Fibroblast of lung (primary cell): ENCODE results near the gene FPGS. TPM values are rescaled to one million over a fixed set of nuclear protein-coding genes. Genes with fewer than 3 reads are reported as not detected.
A peak's percentile ranks its signal among the peaks of the same experiment; 100 is the strongest.

Experiments
- DNase-seq, 2 donors: peaks; one replicate each; pipeline versions ENCODE4 v3.0.0 to v3.0.0-alpha.2; 2010; ENCODE audit warnings: low read depth in 2 of 2
- H2AFZ ChIP-seq: 2 replicates; pipeline ENCODE4 v1.5.1; 2012; ENCODE audit warnings: low read length, control low read depth, inconsistent platforms
- H3K27ac ChIP-seq: 2 replicates; pipeline ENCODE4 v1.5.1; 2011; ENCODE audit warnings: low read length, control low read depth; ENCODE audit not compliant: insufficient read depth
- H3K27me3 ChIP-seq: 2 replicates; pipeline ENCODE4 v1.5.1; 2011; ENCODE audit warnings: mild to moderate bottlenecking, low read length; ENCODE audit not compliant: control insufficient read depth, insufficient read depth
- H3K36me3 ChIP-seq: 2 replicates; pipeline ENCODE4 v1.5.1; 2011; ENCODE audit warnings: low read length; ENCODE audit not compliant: control insufficient read depth, insufficient read depth
- H3K4me1 ChIP-seq: 2 replicates; pipeline ENCODE4 v1.5.1; 2011; ENCODE audit warnings: low read length; ENCODE audit not compliant: control insufficient read depth, insufficient read depth; ENCODE audit errors: extremely low read depth
- H3K4me2 ChIP-seq: 2 replicates; pipeline ENCODE4 v1.5.1; 2011; ENCODE audit warnings: low read length, control low read depth; ENCODE audit not compliant: insufficient read depth; ENCODE audit errors: extremely low read depth
- H3K4me3 ChIP-seq, 4 experiments: fragments of 200-600 bp in 1 of 4; sonication (generic) in 1 of 4; replicated peaks in 1 of 4; 2 replicates each; pipeline ENCODE4 v1.5.1; 2011 to 2016; ENCODE audit warnings: low read length in 4 of 4, low read depth in 3 of 4, mild to moderate bottlenecking in 3 of 4, control low read depth in 2 of 4, inconsistent platforms in 1 of 4, mixed read lengths in 1 of 4; ENCODE audit not compliant: insufficient read depth in 1 of 4; ENCODE audit errors: control extremely low read depth in 1 of 4
- H3K79me2 ChIP-seq: 2 replicates; pipeline ENCODE4 v1.5.1; 2012; ENCODE audit warnings: mild to moderate bottlenecking, low read length, inconsistent platforms; ENCODE audit not compliant: control insufficient read depth, insufficient read depth
- H3K9ac ChIP-seq: 2 replicates; pipeline ENCODE4 v1.5.1; 2011; ENCODE audit warnings: mild to moderate bottlenecking, low read length, control low read depth; ENCODE audit not compliant: insufficient read depth
- H3K9me3 ChIP-seq: 2 replicates; pipeline ENCODE4 v1.5.1; 2012; ENCODE audit warnings: low read depth, low read length; ENCODE audit not compliant: control insufficient read depth, insufficient read depth
- H4K20me1 ChIP-seq: 2 replicates; pipeline ENCODE4 v1.5.1; 2011; ENCODE audit warnings: low read length; ENCODE audit not compliant: control insufficient read depth, insufficient read depth; ENCODE audit errors: extremely low read depth
- EZH2 ChIP-seq: IDR thresholded peaks from 2 replicates; pipeline ENCODE4 v1.5.1; 2012; ENCODE audit warnings: low read length, control low read depth, mild to moderate bottlenecking; ENCODE audit errors: missing control alignments
- polyA plus RNA-seq, 2 donors: library from polyadenylated mRNA; depleted of rRNA in 1 of 2; stranded (reverse) in 1 of 2; unstranded in 1 of 2; fragments of >200 nt; gene quantifications; 2 replicates each; pipeline ENCODE4 v1.2.1, GENCODE V29; 2011 to 2012; ENCODE audit warnings: missing spikeins in 1 of 2
- total RNA-seq: library from RNA; depleted of rRNA; stranded (reverse); fragments of >200 nt; gene quantifications from 2 replicates; pipeline ENCODE4 v1.2.1, GENCODE V29; 2014
- TF ChIP-seq, protein P1 (sequence below), 2 donors: IDR thresholded peaks in 1 of 2; conservative IDR thresholded peaks in 1 of 2; 1 replicate in 1 of 2; 2 replicates in 1 of 2; pipeline ENCODE4 v1.5.1; 2011 to 2012; ENCODE audit warnings: low read length in 2 of 2, control low read depth in 1 of 2, inconsistent platforms in 1 of 2, low read depth in 1 of 2, mild to moderate bottlenecking in 1 of 2

Gene FPGS
- total and polyA plus RNA-seq, 2 donors (not counting 1 experiment from before 2014, with no cell fraction given) = 42.4 to 77.0 TPM

DNA sequence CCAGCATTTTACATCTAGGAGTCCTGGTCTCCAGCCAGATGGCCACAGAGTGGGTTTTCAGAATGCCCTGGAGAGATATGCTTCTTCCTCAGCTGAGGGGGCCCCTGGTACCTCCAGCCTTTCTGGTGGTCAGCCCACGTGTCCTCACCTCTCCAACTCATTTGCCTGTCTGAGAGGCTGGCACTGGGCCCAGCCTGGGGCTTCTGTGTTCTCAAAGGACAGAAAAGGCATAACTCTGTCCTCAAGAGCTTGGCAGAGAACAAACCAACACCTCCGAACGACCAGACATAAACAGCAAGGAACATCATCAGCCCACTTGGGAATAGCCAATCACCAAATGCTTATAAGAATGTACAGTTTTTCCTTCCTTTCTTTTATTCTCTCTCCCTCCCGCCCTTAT lies 34.7 kb downstream of the FPGS start:
- H3K79me2 ChIP-seq = peaks cover 61% of the 10 kb centered on the region
- DNase-seq = peak in 1 of 2 donors; percentile 29
- H3K4me2 ChIP-seq = no peak overlapping the region
- H3K9me3 ChIP-seq = no peaks in the 10 kb centered on the region
- peak overlapping the region; percentile 94 for H3K27ac ChIP-seq
- H3K36me3 ChIP-seq = peaks cover 8% of the 10 kb centered on the region
- H3K4me3 ChIP-seq = no peak overlapping the region
- no peak overlapping the region for H3K9ac ChIP-seq
- no peaks in the 10 kb centered on the region for H3K27me3 ChIP-seq
- no peaks in the 10 kb centered on the region for H4K20me1 ChIP-seq
- H2AFZ ChIP-seq = no peak overlapping the region
- TF ChIP-seq, protein P1, sequence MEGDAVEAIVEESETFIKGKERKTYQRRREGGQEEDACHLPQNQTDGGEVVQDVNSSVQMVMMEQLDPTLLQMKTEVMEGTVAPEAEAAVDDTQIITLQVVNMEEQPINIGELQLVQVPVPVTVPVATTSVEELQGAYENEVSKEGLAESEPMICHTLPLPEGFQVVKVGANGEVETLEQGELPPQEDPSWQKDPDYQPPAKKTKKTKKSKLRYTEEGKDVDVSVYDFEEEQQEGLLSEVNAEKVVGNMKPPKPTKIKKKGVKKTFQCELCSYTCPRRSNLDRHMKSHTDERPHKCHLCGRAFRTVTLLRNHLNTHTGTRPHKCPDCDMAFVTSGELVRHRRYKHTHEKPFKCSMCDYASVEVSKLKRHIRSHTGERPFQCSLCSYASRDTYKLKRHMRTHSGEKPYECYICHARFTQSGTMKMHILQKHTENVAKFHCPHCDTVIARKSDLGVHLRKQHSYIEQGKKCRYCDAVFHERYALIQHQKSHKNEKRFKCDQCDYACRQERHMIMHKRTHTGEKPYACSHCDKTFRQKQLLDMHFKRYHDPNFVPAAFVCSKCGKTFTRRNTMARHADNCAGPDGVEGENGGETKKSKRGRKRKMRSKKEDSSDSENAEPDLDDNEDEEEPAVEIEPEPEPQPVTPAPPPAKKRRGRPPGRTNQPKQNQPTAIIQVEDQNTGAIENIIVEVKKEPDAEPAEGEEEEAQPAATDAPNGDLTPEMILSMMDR (conservative IDR thresholded peaks at IDR 0.05 in 1 of 2, IDR thresholded peaks at IDR 0.05 in 1 of 2; ENCODE audit: low read depth in 1 of 2, low read length in 2 of 2) = no peak
- TF ChIP-seq EZH2 = no peak
- peaks cover 48% of the 10 kb centered on the region for H3K4me1 ChIP-seq

DNA sequence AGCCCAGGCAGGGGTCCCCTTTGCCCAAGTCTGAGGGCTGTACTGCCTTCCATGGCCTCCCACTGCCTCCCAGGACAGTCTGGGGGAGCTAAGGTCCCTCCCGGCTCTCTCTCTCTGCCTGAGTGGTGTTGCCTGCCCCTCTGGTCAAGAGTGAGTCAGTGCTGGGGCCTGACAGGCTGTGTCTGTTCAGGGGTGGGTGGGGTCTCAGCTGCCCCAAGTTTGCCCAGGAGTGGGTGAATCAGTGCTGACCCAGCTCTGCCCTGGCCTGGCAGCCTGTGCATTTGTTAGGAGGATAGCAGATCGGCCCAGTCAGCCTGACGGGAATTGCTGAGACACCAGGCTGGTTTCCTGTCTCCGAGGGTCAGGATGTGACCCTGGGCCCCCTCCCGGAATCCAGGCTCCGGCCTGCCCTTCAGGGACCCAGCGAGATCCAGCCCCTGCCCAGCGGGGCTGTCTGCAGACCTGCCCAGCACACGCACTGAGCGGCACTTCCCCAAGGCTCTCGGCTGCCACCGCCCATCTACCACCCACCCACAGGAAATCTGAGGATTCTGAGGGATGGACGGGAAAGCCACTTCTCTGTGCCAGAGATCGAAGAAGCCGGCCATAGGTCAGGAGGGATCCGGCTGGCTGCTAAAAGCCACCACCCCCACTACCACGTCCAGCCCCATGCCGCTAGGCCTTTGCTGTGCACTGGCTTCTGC lies 35.8 kb downstream of the FPGS start:
- Histone ChIP-seq H3K4me3 (peak overlapping the region in 1 of 4 experiments; percentile 33), H3K9me3 (no peaks in the 10 kb centered on the region), H3K79me2 (peaks cover 61% of the 10 kb centered on the region), H4K20me1 (no peaks in the 10 kb centered on the region), H3K27ac (peak overlapping the region; percentile 94), H3K9ac (peak overlapping the region; percentile 62), H3K27me3 (no peaks in the 10 kb centered on the region), H3K36me3 (peaks cover 13% of the 10 kb centered on the region), H3K4me2 (peak overlapping the region; percentile 65), H2AFZ (no peak overlapping the region), H3K4me1 (peaks cover 46% of the 10 kb centered on the region)
- DNase-seq = peak; percentile 95 to 96
- TF ChIP-seq, protein P1 (conservative IDR thresholded peaks at IDR 0.05 in 1 of 2, IDR thresholded peaks at IDR 0.05 in 1 of 2; ENCODE audit: low read depth in 1 of 2, low read length in 2 of 2) = no peak
- no peak for TF ChIP-seq EZH2

DNA sequence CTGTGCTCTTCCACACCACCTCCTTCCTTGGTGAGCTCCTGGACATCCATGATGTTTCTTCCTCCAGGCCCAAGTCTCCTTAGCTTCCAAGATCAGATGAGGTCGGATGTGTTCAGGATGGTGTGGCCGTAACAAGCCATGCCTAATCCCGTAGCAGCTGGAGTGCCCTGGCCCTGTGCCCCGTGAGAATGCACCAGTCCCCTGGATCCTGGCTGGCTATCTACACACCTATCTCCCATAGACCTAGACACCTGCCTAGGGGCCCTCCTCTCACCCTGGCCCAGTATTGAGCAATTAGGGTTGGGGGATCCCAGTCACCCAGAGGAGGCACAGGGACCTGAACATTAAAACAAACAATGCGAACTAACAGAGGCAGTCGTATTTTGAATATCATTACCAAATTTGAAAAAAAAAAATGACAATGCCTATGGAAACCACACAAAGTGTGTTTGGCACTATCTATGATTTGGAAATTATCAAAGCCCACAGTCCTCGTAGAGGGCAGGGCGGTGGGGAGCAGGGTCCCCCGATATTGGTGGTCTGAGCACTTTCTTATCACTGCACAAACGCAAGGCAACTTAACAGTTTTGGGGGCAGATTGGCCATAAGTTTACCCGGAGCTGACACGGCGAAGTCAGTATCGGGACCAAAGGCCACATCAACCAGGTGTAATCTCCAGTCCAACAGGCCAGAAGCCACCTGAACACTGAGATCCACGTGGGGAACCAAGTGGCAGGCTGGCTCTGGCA lies 38.6 kb downstream of the FPGS start:
- Histone ChIP-seq H3K27ac (peak overlapping the region; percentile 26), H2AFZ (no peak overlapping the region), H3K4me1 (peaks cover 38% of the 10 kb centered on the region), H3K79me2 (peaks cover 64% of the 10 kb centered on the region), H3K9ac (no peak overlapping the region), H3K27me3 (no peaks in the 10 kb centered on the region), H3K4me3 (no peak overlapping the region), H4K20me1 (no peaks in the 10 kb centered on the region), H3K36me3 (peaks cover 13% of the 10 kb centered on the region), H3K4me2 (no peak overlapping the region), H3K9me3 (no peaks in the 10 kb centered on the region)
- TF ChIP-seq, protein P1 (conservative IDR thresholded peaks at IDR 0.05 in 1 of 2, IDR thresholded peaks at IDR 0.05 in 1 of 2; ENCODE audit: low read depth in 1 of 2, low read length in 2 of 2) = no peak
- TF ChIP-seq EZH2 = no peak
- no peak for DNase-seq
